Gastrocnemius medialis (tissue), 4 donors: Measurements from ENCODE around the gene GDPD5. TPM values are rescaled to one million over a fixed set of nuclear protein-coding genes. Genes with fewer than 3 reads are reported as not detected.

Experiments
- ATAC-seq, 2 donors: fragments of 150-250 bp; one replicate each; pipeline ENCODE4 v1.9.1; 2016
- DNase-seq, 2 donors: peaks; one replicate each; pipeline ENCODE4 v3.0.0-alpha.2; 2019
- H3K27ac ChIP-seq, 4 donors: fragments of 200-600 bp; sonication (generic); 1 replicate in 1 of 4; 2 replicates in 3 of 4; pipeline ENCODE4 v1.5.1; 2016 to 2018; ENCODE audit warnings: mild to moderate bottlenecking in 2 of 4, moderate library complexity in 1 of 4
- H3K27me3 ChIP-seq, 3 donors: fragments of 200-600 bp; sonication (generic) in 2 of 3; 1 replicate in 1 of 3; 2 replicates in 2 of 3; pipeline versions ENCODE4 v1.5.1 to v1.6.0; 2016 to 2019; ENCODE audit warnings: mild to moderate bottlenecking in 1 of 3, moderate library complexity in 1 of 3
- H3K36me3 ChIP-seq, 2 donors: fragments of 200-600 bp; sonication (generic) in 1 of 2; one replicate each; pipeline ENCODE4 v1.5.1; 2017 to 2018
- H3K4me1 ChIP-seq, 2 donors: fragments of 200-600 bp; sonication (generic) in 1 of 2; one replicate each; pipeline ENCODE4 v1.5.1; 2016 to 2017; ENCODE audit warnings: mild to moderate bottlenecking in 2 of 2
- H3K4me3 ChIP-seq, 4 donors: fragments of 200-600 bp; sonication (generic) in 3 of 4; 1 replicate in 1 of 4; 2 replicates in 3 of 4; pipeline ENCODE4 v1.5.1; 2016 to 2019; ENCODE audit warnings: mild to moderate bottlenecking in 2 of 4
- H3K9me3 ChIP-seq, 3 donors: fragments of 200-600 bp; sonication (generic) in 2 of 3; 1 replicate in 1 of 3; 2 replicates in 2 of 3; pipeline ENCODE4 v1.5.1; 2016 to 2019
- CTCF ChIP-seq, 5 experiments: fragments of 450-650 bp in 3 of 5; fragments of 200-600 bp in 2 of 5; sonication (generic) in 2 of 5; IDR thresholded peaks in 4 of 5; conservative IDR thresholded peaks in 1 of 5; 1 replicate in 4 of 5; 2 replicates in 1 of 5; pipeline ENCODE4 v1.5.1; 2016 to 2019; ENCODE audit warnings: antibody characterized with exemption in 5 of 5, mild to moderate bottlenecking in 3 of 5, moderate library complexity in 3 of 5
- POLR2A ChIP-seq, 2 donors: fragments of 450-650 bp; IDR thresholded peaks; one replicate each; pipeline ENCODE4 v1.6.1; 2017; ENCODE audit warnings: antibody characterized with exemption in 2 of 2, mild to moderate bottlenecking in 2 of 2, moderate library complexity in 2 of 2
- in situ Hi-C, 4 donors: fragments of 200-750 bp; cut with MboI; loops; one replicate each; pipeline versions ENCODE4 v1.15.0 to v1.8.0; 2017; ENCODE audit warnings: low sequenced_read_pairs in 4 of 4
- intact Hi-C: fragments of 100-400 bp; cut with DNase I; formaldehyde crosslinking; loops from one replicate; pipeline ENCODE4 v1.15.1; 2023; ENCODE audit warnings: low total_unique reads
- total RNA-seq, 4 donors: library from RNA; depleted of rRNA; stranded (reverse); fragments of >200 nt; gene quantifications; one replicate each; pipeline versions ENCODE4 v1.1.0 to v1.2.3, GENCODE V29; 2016

GDPD5 gene
- total RNA-seq, 4 donors from 2014 or later: 5.6 to 12.6 (median 11.2) TPM

- no peak for ATAC-seq
- no peaks in the 10 kb centered on the region for H3K9me3 ChIP-seq
- H3K4me3 ChIP-seq: no peak overlapping the region
- H3K36me3 ChIP-seq: peaks cover 5 to 43% of the 10 kb centered on the region in 2 donors
- intact Hi-C loops (no loop called here), in situ Hi-C loops (no loop called here)
- H3K4me1 ChIP-seq: peaks cover 3 to 16% of the 10 kb centered on the region in 2 donors
- H3K27ac ChIP-seq: no peak overlapping the region
- DNase-seq: no peak
- no peaks in the 10 kb centered on the region for H3K27me3 ChIP-seq
- TF ChIP-seq POLR2A (IDR thresholded peaks at IDR 0.05): no peak
- TF ChIP-seq CTCF (IDR thresholded peaks at IDR 0.05 in 4 of 5, conservative IDR thresholded peaks at IDR 0.05 in 1 of 5): no peak
Observed at GRCh38 chr11:75408957-75409219, 116.9 kb downstream of the GDPD5 start.

GRCh38 chr11:75406338-75406777, 119.4 kb downstream of the GDPD5 start:
- ATAC-seq: no peak
- Histone ChIP-seq H3K27ac (no peak overlapping the region), H3K36me3 (peaks cover 5 to 62% of the 10 kb centered on the region in 2 donors), H3K4me1 (peaks cover 19 to 23% of the 10 kb centered on the region in 2 donors), H3K9me3 (no peaks in the 10 kb centered on the region), H3K27me3 (no peaks in the 10 kb centered on the region), H3K4me3 (no peak overlapping the region)
- intact Hi-C loops (no loop called here), in situ Hi-C loops (no loop called here)
- TF ChIP-seq POLR2A (IDR thresholded peaks at IDR 0.05) (no peak), CTCF (IDR thresholded peaks at IDR 0.05 in 4 of 5, conservative IDR thresholded peaks at IDR 0.05 in 1 of 5) (no peak)
- DNase-seq: no peak

- Histone ChIP-seq H3K27ac (peak overlapping the region in 2 of 4 donors; percentile 94 to 98), H3K27me3 (no peaks in the 10 kb centered on the region), H3K4me1 (peaks cover 32 to 37% of the 10 kb centered on the region in 2 donors), H3K36me3 (peaks cover 5 to 69% of the 10 kb centered on the region in 2 donors), H3K9me3 (no peaks in the 10 kb centered on the region), H3K4me3 (no peak overlapping the region)
- TF ChIP-seq CTCF (IDR thresholded peaks at IDR 0.05 in 4 of 5, conservative IDR thresholded peaks at IDR 0.05 in 1 of 5) (no peak), POLR2A (IDR thresholded peaks at IDR 0.05) (no peak)
- in situ Hi-C loops (no loop called here), intact Hi-C loops (no loop called here)
- ATAC-seq (no peak), DNase-seq (no peak)
Observed at GRCh38 chr11:75403983-75404658, 121.6 kb downstream of the GDPD5 start.

GRCh38 chr11:75403037-75403436, 122.7 kb downstream of the GDPD5 start:
- no peak overlapping the region for H3K4me3 ChIP-seq
- peak overlapping the region; percentile 90 to 98 (median 92) for H3K27ac ChIP-seq
- DNase-seq (no peak), ATAC-seq (no peak)
- no peaks in the 10 kb centered on the region for H3K27me3 ChIP-seq
- H3K36me3 ChIP-seq: peaks cover 5 to 69% of the 10 kb centered on the region in 2 donors
- TF ChIP-seq CTCF (IDR thresholded peaks at IDR 0.05 in 4 of 5, conservative IDR thresholded peaks at IDR 0.05 in 1 of 5) (no peak), POLR2A (IDR thresholded peaks at IDR 0.05) (no peak)
- intact Hi-C loops: no loop called here
- in situ Hi-C loops: no loop called here
- peaks cover 32 to 33% of the 10 kb centered on the region in 2 donors for H3K4me1 ChIP-seq
- no peaks in the 10 kb centered on the region for H3K9me3 ChIP-seq
